DND-41 (cell line): ENCODE measurements around the gene MEOX1.

Experiments
- ATAC-seq: fragments of 200-7000 bp; cut with Tn5 transposase; 3 replicates; pipeline ENCODE4 v1.9.1; 2021; ENCODE audit warnings: low read depth; ENCODE audit not compliant: insufficient read depth
- DNase-seq: peaks from one replicate; pipeline ENCODE4 v3.0.0-alpha.2; 2020
- H2AFZ ChIP-seq: 2 replicates; pipeline ENCODE4 v1.6.0; 2012; ENCODE audit warnings: low read depth, low read length
- H3K27ac ChIP-seq: 2 replicates; pipeline ENCODE4 v1.5.1; 2012; ENCODE audit warnings: low read length, inconsistent platforms
- H3K27me3 ChIP-seq: fragments of 200-600 bp; sonication (generic); 2 replicates; pipeline ENCODE4 v1.6.0; 2012; ENCODE audit warnings: low read length, mild to moderate bottlenecking, inconsistent platforms; ENCODE audit not compliant: insufficient read depth, poor library complexity
- H3K36me3 ChIP-seq: 2 replicates; pipeline ENCODE4 v1.5.1; 2012; ENCODE audit warnings: low read length, inconsistent platforms; ENCODE audit not compliant: insufficient read depth
- H3K4me1 ChIP-seq: 2 replicates; pipeline ENCODE4 v1.5.1; 2012; ENCODE audit warnings: mild to moderate bottlenecking, low read length; ENCODE audit not compliant: insufficient read depth
- H3K4me2 ChIP-seq: 2 replicates; pipeline ENCODE4 v1.6.0; 2012; ENCODE audit warnings: mild to moderate bottlenecking, moderate library complexity, low read length, inconsistent platforms; ENCODE audit not compliant: insufficient read depth
- H3K4me3 ChIP-seq, 2 experiments: fragments of 200-600 bp in 1 of 2; shearing (Covaris generic) in 1 of 2; 2 replicates each; pipeline ENCODE4 v1.5.1; 2012 to 2016; ENCODE audit warnings: inconsistent platforms in 2 of 2, low read length in 2 of 2, mild to moderate bottlenecking in 2 of 2, low read depth in 1 of 2, moderate library complexity in 1 of 2
- H3K79me2 ChIP-seq: 2 replicates; pipeline ENCODE4 v1.6.0; 2012; ENCODE audit warnings: low read length, inconsistent platforms; ENCODE audit not compliant: insufficient read depth
- H3K9ac ChIP-seq: 2 replicates; pipeline ENCODE4 v1.6.0; 2012; ENCODE audit warnings: low read depth, mild to moderate bottlenecking, inconsistent platforms, low read length, moderate library complexity
- H3K9me3 ChIP-seq: 2 replicates; pipeline ENCODE4 v1.5.1; 2012; ENCODE audit warnings: low read length, moderate library complexity, mild to moderate bottlenecking, inconsistent platforms; ENCODE audit not compliant: insufficient read depth, severe bottlenecking
- H4K20me1 ChIP-seq: 2 replicates; pipeline ENCODE4 v1.6.0; 2012; ENCODE audit warnings: low read length; ENCODE audit not compliant: insufficient read depth
- EZH2 ChIP-seq: IDR thresholded peaks from 3 replicates; pipeline ENCODE4 v1.6.1; 2012; ENCODE audit warnings: borderline replicate concordance, low read depth, mild to moderate bottlenecking, moderate library complexity, low read length, inconsistent platforms; ENCODE audit not compliant: severe bottlenecking
- TF ChIP-seq, protein P1 (sequence below): IDR thresholded peaks from 2 replicates; pipeline ENCODE4 v1.5.1; 2012; ENCODE audit warnings: borderline replicate concordance, low read length, moderate library complexity, mild to moderate bottlenecking; ENCODE audit not compliant: poor library complexity, severe bottlenecking; ENCODE audit errors: extremely low read depth

MEOX1 gene

GRCh38 chr17:43601280-43602039 lies 60.3 kb downstream of the MEOX1 start:
- Histone ChIP-seq H3K27me3 (no peaks in the 10 kb centered on the region), H3K36me3 (no peaks in the 10 kb centered on the region), H2AFZ (no peak overlapping the region), H3K9ac (no peak overlapping the region), H3K27ac (no peak overlapping the region), H3K79me2 (no peaks in the 10 kb centered on the region), H4K20me1 (no peaks in the 10 kb centered on the region; the same call in 1 of the 2 replicates), H3K4me1 (no peaks in the 10 kb centered on the region), H3K4me2 (no peak overlapping the region), H3K9me3 (no peaks in the 10 kb centered on the region), H3K4me3 (no peak overlapping the region)
- DNase-seq, result no peak
- no peak for TF ChIP-seq EZH2
- TF ChIP-seq, protein P1, sequence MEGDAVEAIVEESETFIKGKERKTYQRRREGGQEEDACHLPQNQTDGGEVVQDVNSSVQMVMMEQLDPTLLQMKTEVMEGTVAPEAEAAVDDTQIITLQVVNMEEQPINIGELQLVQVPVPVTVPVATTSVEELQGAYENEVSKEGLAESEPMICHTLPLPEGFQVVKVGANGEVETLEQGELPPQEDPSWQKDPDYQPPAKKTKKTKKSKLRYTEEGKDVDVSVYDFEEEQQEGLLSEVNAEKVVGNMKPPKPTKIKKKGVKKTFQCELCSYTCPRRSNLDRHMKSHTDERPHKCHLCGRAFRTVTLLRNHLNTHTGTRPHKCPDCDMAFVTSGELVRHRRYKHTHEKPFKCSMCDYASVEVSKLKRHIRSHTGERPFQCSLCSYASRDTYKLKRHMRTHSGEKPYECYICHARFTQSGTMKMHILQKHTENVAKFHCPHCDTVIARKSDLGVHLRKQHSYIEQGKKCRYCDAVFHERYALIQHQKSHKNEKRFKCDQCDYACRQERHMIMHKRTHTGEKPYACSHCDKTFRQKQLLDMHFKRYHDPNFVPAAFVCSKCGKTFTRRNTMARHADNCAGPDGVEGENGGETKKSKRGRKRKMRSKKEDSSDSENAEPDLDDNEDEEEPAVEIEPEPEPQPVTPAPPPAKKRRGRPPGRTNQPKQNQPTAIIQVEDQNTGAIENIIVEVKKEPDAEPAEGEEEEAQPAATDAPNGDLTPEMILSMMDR, result no peak
- no peak for ATAC-seq

GRCh38 chr17:43599835-43600234 lies 61.9 kb downstream of the MEOX1 start:
- Histone ChIP-seq H3K4me1 (no peaks in the 10 kb centered on the region), H3K79me2 (no peaks in the 10 kb centered on the region), H4K20me1 (no peaks in the 10 kb centered on the region; the same call in 1 of the 2 replicates), H3K9ac (no peak overlapping the region), H3K27me3 (no peaks in the 10 kb centered on the region), H3K27ac (no peak overlapping the region), H3K4me3 (no peak overlapping the region), H2AFZ (no peak overlapping the region), H3K9me3 (no peaks in the 10 kb centered on the region), H3K4me2 (no peak overlapping the region), H3K36me3 (no peaks in the 10 kb centered on the region)
- ATAC-seq (no peak), DNase-seq (no peak)
- TF ChIP-seq, protein P1, result no peak
- no peak for TF ChIP-seq EZH2

DNA sequence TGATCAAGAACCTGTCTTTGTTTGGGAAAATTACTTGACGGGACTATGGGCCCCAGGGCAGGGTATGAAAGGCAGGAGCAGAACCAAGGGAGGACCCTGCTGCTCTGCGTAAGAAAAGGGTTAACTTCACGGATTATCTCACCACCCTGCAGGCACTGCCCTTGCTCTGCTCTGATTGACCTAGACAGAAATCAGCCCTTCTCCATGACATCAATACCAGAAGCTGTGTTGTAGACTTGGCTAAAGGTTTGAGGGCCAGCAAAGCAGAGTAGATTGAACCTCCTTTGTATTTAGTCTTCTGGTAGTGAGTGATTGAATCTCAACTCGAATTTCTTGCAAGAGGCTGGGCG lies 62.7 kb downstream of the MEOX1 start:
- H3K79me2 ChIP-seq, result no peaks in the 10 kb centered on the region
- H3K9me3 ChIP-seq, result no peaks in the 10 kb centered on the region
- no peaks in the 10 kb centered on the region; the same call in 1 of the 2 replicates for H4K20me1 ChIP-seq
- H3K36me3 ChIP-seq, result no peaks in the 10 kb centered on the region
- ATAC-seq (no peak), DNase-seq (no peak)
- no peak overlapping the region for H3K4me3 ChIP-seq
- no peak overlapping the region for H3K27ac ChIP-seq
- no peak overlapping the region for H2AFZ ChIP-seq
- H3K9ac ChIP-seq, result no peak overlapping the region
- H3K4me1 ChIP-seq, result no peaks in the 10 kb centered on the region
- TF ChIP-seq EZH2, result no peak
- TF ChIP-seq, protein P1, result no peak
- no peak overlapping the region for H3K4me2 ChIP-seq
- H3K27me3 ChIP-seq, result no peaks in the 10 kb centered on the region
